NK-92 (cell line): Measurements from ENCODE around the gene POLG.
"Not testable (repeated sequence)": the region's sequence is repeated elsewhere in the genome, so short reads cannot be mapped to it uniquely, and the experiment has no call there.

Experiments used
- DNase-seq: peaks from one replicate; lab custom pipeline; 2025; ENCODE audit not compliant: unreplicated experiment; lab: John Stamatoyannopoulos, UW

POLG gene

GRCh38 chr15:89283201-89283600, 51.4 kb downstream of the POLG start:
- no peak for DNase-seq

DNA sequence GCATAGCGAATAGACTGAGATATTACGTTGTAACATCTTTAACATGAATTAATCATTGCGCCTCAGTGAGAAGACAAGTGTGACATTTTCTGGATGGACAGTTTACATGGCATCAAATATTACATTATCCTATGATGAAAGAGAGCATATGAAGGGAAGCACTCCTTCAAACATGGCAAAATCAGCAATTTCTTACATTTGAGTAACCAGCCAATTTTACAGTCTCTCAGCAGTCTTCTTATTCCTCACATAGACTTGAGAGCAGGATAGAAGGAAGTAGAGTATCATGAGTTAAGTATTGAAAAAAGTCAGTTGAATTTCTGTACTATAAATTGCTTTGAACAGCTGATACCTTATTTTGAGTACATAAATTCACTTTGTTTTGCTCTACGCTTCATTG, 52.0 kb downstream of the POLG start:
- DNase-seq = no peak

GRCh38 chr15:89278307-89278706, 56.3 kb downstream of the POLG start:
- no peak for DNase-seq

DNA sequence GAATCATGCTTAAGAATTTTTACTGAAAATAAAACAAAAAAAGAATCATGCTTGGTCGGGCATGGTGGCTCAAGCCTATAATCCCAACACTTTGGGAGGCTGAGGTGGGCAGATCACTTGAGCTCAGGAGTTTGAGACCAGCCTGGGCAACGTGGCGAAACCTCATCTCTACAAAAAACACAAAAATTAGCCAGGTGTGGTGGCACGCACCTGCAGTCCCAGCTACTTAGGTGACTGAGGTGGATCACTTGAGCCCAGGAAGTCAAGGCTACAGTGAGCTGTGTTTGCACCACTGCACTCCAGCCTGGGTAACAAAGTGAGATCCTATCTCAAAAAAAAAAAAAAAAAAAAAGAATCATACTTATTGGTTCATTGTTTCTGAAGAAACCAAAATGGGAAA, 57.3 kb downstream of the POLG start:
- not testable (repeated sequence) for DNase-seq
